SU-DHL-6 (cell line): Measurements from ENCODE around the gene WDR62.

Experiments used
- H2AFZ ChIP-seq: fragments of 200-600 bp; sonication (generic); 2 replicates; pipeline ENCODE4 v1.6.1; 2014; ENCODE audit warnings: low read depth, mild to moderate bottlenecking, moderate library complexity, mixed read lengths, antibody characterized with exemption, low read length; ENCODE audit not compliant: severe bottlenecking
- H3F3A ChIP-seq: fragments of 200-600 bp; shearing (Covaris generic); 2 replicates; pipeline ENCODE4 v1.6.0; 2016; ENCODE audit warnings: antibody characterized with exemption, mild to moderate bottlenecking; ENCODE audit not compliant: insufficient read depth
- H3K27ac ChIP-seq: fragments of 200-600 bp; sonication (generic); 2 replicates; pipeline ENCODE4 v1.5.1; 2016; ENCODE audit warnings: low read depth, mild to moderate bottlenecking, low read length, moderate library complexity, mixed read lengths
- H3K27me3 ChIP-seq: fragments of 200-600 bp; sonication (generic), shearing (Covaris generic); 2 replicates; pipeline ENCODE4 v1.6.0; 2014; ENCODE audit warnings: mild to moderate bottlenecking, low read length
- H3K36me3 ChIP-seq: fragments of 200-600 bp; sonication (generic); 2 replicates; pipeline ENCODE4 v1.6.1; 2014; ENCODE audit warnings: mild to moderate bottlenecking, low read length, mixed read lengths
- H3K4me2 ChIP-seq: fragments of 300-600, 200-600 bp; shearing (Covaris generic), sonication (generic); 2 replicates; pipeline ENCODE4 v1.6.0; 2014; ENCODE audit warnings: low read length, low read depth, mild to moderate bottlenecking; ENCODE audit not compliant: poor library complexity, severe bottlenecking
- H3K4me3 ChIP-seq: fragments of 200-600 bp; sonication (generic); 2 replicates; pipeline ENCODE4 v1.5.1; 2014; ENCODE audit warnings: antibody characterized with exemption, low read length, mild to moderate bottlenecking, mixed read lengths; ENCODE audit not compliant: insufficient read depth, poor library complexity, severe bottlenecking
- H3K79me2 ChIP-seq: fragments of 200-600 bp; sonication (generic); 2 replicates; pipeline ENCODE4 v1.6.1; 2014; ENCODE audit warnings: mild to moderate bottlenecking, low read length, moderate library complexity; ENCODE audit not compliant: insufficient read depth
- H3K9ac ChIP-seq: fragments of 200-600 bp; sonication (generic); 2 replicates; pipeline ENCODE4 v1.7.0; 2014; ENCODE audit warnings: mild to moderate bottlenecking, low read length
- H3K9me2 ChIP-seq: fragments of 200-600 bp; sonication (generic); replicated peaks from 2 replicates; pipeline ENCODE4 v1.6.1; 2014; ENCODE audit warnings: low read length; ENCODE audit not compliant: insufficient read depth
- H3K9me3 ChIP-seq: fragments of 200-600 bp; sonication (generic); 2 replicates; pipeline ENCODE4 v1.6.1; 2014; ENCODE audit warnings: low read length, mixed read lengths; ENCODE audit not compliant: insufficient read depth
- H4K20me1 ChIP-seq: fragments of 200-600 bp; sonication (generic); 2 replicates; pipeline ENCODE4 v1.6.1; 2014; ENCODE audit warnings: low read depth, mild to moderate bottlenecking, antibody characterized with exemption, low read length, moderate library complexity, mixed read lengths
- EZH2phosphoT487 ChIP-seq: fragments of 200-600 bp; sonication (generic), shearing (Covaris generic); conservative IDR thresholded peaks from 2 replicates; pipeline ENCODE4 v1.6.1; 2018; ENCODE audit warnings: mild to moderate bottlenecking, antibody characterized with exemption, low read length, moderate library complexity, mixed read lengths
- TF ChIP-seq, protein P1 (sequence below): fragments of 200-600 bp; sonication (generic); IDR thresholded peaks from one replicate; pipeline ENCODE4 v1.5.1; 2017; ENCODE audit warnings: antibody characterized with exemption, mild to moderate bottlenecking, low read length, moderate library complexity; ENCODE audit not compliant: insufficient read depth, poor library complexity, severe bottlenecking

The WDR62 gene

GRCh38 chr19:36142496-36142895, 87.8 kb downstream of the WDR62 start:
- Histone ChIP-seq H3K27ac (no peak overlapping the region), H3K9me2 (no peaks in the 10 kb centered on the region), H3K9ac (no peak overlapping the region), H2AFZ (no peak overlapping the region), H3K36me3 (no peaks in the 10 kb centered on the region), H4K20me1 (no peaks in the 10 kb centered on the region), H3K27me3 (no peaks in the 10 kb centered on the region), H3F3A (no peaks in the 10 kb centered on the region; the same call in 1 of the 2 replicates), H3K9me3 (no peaks in the 10 kb centered on the region), H3K79me2 (peaks cover 13% of the 10 kb centered on the region; the same call in 1 of the 2 replicates), H3K4me2 (no peak overlapping the region), H3K4me3 (no peak overlapping the region)
- TF ChIP-seq, protein P1, sequence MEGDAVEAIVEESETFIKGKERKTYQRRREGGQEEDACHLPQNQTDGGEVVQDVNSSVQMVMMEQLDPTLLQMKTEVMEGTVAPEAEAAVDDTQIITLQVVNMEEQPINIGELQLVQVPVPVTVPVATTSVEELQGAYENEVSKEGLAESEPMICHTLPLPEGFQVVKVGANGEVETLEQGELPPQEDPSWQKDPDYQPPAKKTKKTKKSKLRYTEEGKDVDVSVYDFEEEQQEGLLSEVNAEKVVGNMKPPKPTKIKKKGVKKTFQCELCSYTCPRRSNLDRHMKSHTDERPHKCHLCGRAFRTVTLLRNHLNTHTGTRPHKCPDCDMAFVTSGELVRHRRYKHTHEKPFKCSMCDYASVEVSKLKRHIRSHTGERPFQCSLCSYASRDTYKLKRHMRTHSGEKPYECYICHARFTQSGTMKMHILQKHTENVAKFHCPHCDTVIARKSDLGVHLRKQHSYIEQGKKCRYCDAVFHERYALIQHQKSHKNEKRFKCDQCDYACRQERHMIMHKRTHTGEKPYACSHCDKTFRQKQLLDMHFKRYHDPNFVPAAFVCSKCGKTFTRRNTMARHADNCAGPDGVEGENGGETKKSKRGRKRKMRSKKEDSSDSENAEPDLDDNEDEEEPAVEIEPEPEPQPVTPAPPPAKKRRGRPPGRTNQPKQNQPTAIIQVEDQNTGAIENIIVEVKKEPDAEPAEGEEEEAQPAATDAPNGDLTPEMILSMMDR: no peak
- TF ChIP-seq EZH2phosphoT487: no peak

GRCh38 chr19:36144624-36145023, 89.9 kb downstream of the WDR62 start:
- Histone ChIP-seq H3K9ac (no peak overlapping the region), H4K20me1 (no peaks in the 10 kb centered on the region), H3K27ac (no peak overlapping the region), H3K4me3 (no peak overlapping the region), H3K36me3 (no peaks in the 10 kb centered on the region), H3K4me2 (no peak overlapping the region), H3F3A (no peaks in the 10 kb centered on the region), H3K27me3 (no peaks in the 10 kb centered on the region), H3K9me3 (no peaks in the 10 kb centered on the region), H3K9me2 (no peaks in the 10 kb centered on the region), H2AFZ (no peak overlapping the region), H3K79me2 (peaks cover 13% of the 10 kb centered on the region; the same call in 1 of the 2 replicates)
- TF ChIP-seq, protein P1: no peak
- TF ChIP-seq EZH2phosphoT487: no peak

- no peaks in the 10 kb centered on the region for H3K79me2 ChIP-seq
- no peaks in the 10 kb centered on the region for H3K9me2 ChIP-seq
- no peaks in the 10 kb centered on the region for H3K9me3 ChIP-seq
- H3K27ac ChIP-seq: no peak overlapping the region
- TF ChIP-seq, protein P1: no peak
- no peak for TF ChIP-seq EZH2phosphoT487
- no peaks in the 10 kb centered on the region for H3F3A ChIP-seq
- no peaks in the 10 kb centered on the region for H4K20me1 ChIP-seq
- H3K4me2 ChIP-seq: no peak overlapping the region
- H3K36me3 ChIP-seq: no peaks in the 10 kb centered on the region
- no peak overlapping the region for H3K4me3 ChIP-seq
- no peak overlapping the region for H2AFZ ChIP-seq
- H3K27me3 ChIP-seq: no peaks in the 10 kb centered on the region
- H3K9ac ChIP-seq: no peak overlapping the region
These were observed 95.1 kb downstream of the WDR62 start for GRCh38 chr19:36149673-36150406.
